Measurements from ENCODE around the gene PRRX2.

DNA sequence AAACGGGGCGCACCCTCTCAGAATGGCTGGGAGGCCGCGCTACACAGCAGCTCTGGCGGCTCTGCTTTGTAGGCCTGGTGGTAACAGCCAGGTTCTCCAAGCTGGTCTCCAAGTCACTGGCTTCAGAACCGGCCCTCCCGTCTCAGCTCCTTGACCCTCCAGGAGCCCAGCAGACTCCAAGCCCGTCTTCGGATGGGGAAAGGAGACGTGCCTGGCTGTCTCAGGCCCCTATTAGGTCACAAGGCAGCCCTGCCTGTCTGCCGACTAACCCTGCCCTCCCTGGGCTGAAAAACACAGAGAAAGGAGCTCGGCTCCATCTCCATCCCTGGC, 25.7 kb upstream of the PRRX2 start:
- no peak for TF ChIP-seq EZH2 (IDR thresholded peaks at IDR 0.05; ENCODE audit: borderline replicate concordance, low read length)
- TF ChIP-seq, protein P1, sequence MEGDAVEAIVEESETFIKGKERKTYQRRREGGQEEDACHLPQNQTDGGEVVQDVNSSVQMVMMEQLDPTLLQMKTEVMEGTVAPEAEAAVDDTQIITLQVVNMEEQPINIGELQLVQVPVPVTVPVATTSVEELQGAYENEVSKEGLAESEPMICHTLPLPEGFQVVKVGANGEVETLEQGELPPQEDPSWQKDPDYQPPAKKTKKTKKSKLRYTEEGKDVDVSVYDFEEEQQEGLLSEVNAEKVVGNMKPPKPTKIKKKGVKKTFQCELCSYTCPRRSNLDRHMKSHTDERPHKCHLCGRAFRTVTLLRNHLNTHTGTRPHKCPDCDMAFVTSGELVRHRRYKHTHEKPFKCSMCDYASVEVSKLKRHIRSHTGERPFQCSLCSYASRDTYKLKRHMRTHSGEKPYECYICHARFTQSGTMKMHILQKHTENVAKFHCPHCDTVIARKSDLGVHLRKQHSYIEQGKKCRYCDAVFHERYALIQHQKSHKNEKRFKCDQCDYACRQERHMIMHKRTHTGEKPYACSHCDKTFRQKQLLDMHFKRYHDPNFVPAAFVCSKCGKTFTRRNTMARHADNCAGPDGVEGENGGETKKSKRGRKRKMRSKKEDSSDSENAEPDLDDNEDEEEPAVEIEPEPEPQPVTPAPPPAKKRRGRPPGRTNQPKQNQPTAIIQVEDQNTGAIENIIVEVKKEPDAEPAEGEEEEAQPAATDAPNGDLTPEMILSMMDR (IDR thresholded peaks at IDR 0.05; ENCODE audit: low read length), result no peak

Data from OCI-LY1 (cell line).